ENCODE measurements around the gene PCYT1B. TPM values are rescaled to one million over a fixed set of nuclear protein-coding genes. Genes with fewer than 3 reads are reported as not detected.

Gene PCYT1B
- total and polyA plus RNA-seq, 2 of the 13 experiments (the other 11 are each of a cell fraction or from before 2014, with no cell fraction given), result 6.1 to 9.2 TPM

DNA sequence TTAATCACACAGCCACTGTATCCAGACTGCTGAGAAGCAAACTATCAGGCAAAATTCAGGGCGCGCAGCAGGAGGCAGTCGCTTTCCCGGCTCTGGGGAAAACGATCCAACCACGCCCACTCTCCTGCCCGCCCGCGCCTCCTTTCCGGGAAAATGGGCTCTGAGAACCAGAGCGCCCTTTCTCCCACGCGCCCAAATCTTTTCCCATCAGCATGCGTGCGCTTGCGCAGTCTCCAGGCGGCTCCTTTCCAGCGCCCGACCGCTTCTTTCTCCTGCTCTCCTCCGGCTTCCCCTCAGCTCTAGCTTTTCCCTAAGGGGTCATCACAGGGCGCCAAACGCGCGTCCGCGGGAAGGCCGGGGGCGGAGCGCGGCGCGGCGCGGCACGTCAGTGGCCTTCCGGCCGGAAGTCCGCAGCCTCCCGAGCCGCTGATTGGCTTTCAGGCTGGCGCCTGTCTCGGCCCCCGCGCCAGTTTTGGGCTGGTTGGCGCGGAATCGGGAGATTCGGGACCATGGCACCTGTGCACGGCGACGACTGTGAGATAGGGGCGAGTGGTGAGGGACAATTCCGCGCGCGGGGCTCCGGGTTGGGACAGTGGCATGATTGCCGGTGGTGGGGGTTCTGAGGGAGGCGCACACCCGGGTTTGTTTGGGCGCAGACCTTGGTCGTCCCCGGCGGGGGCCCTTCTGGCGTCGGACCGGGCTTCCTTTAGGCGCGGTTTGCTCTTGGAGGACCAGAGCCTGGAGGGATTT, 46.5 kb upstream of the PCYT1B start, which contains the start of gene POLA1 (continued):
- TF ChIP-seq, protein P1, sequence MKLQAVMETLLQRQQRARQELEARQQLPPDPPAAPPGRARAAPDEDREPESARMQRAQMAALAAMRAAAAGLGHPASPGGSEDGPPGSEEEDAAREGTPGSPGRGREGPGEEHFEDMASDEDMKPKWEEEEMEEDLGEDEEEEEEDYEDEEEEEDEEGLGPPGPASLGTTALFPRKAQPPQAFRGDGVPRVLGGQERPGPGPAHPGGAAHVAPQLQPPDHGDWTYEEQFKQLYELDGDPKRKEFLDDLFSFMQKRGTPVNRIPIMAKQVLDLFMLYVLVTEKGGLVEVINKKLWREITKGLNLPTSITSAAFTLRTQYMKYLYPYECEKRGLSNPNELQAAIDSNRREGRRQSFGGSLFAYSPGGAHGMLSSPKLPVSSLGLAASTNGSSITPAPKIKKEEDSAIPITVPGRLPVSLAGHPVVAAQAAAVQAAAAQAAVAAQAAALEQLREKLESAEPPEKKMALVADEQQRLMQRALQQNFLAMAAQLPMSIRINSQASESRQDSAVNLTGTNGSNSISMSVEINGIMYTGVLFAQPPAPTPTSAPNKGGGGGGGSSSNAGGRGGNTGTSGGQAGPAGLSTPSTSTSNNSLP (IDR thresholded peaks at IDR 0.05; ENCODE audit: low read depth, low read length), result no peak; the same call in 1 of the 2 replicates
- TF ChIP-seq SKI (IDR thresholded peaks at IDR 0.05; ENCODE audit: partially characterized antibody) (no peak), POLR2AphosphoS2 (IDR thresholded peaks at IDR 0.05; ENCODE audit: low read depth, low read length) (no peak), ARID2 (CRISPR knock-in tag; IDR thresholded peaks at IDR 0.05; ENCODE audit: borderline replicate concordance) (no peak), ZNF136 (CRISPR knock-in tag; IDR thresholded peaks at IDR 0.05; ENCODE audit: low read depth) (0 out of 2 replicates have a peak, but pooled peaks have one; percentile 75), ZNF33A (CRISPR knock-in tag; IDR thresholded peaks at IDR 0.05; ENCODE audit: borderline replicate concordance) (no peak), ZFP37 (CRISPR knock-in tag; IDR thresholded peaks at IDR 0.05; ENCODE audit: borderline replicate concordance) (no peak), BRD4 (CRISPR knock-in tag; IDR thresholded peaks at IDR 0.05) (no peak), KLF9 (CRISPR knock-in tag; IDR thresholded peaks at IDR 0.05; ENCODE audit: low read depth) (peak; percentile 82; the same call in 1 of the 2 replicates), ZNF180 (CRISPR knock-in tag; IDR thresholded peaks at IDR 0.05; ENCODE audit: borderline replicate concordance, low read depth) (no peak), AGO1 (IDR thresholded peaks at IDR 0.05; ENCODE audit: low read depth, low read length, poor library complexity, severe bottlenecking) (no peak), HES4 (CRISPR knock-in tag; IDR thresholded peaks at IDR 0.05; ENCODE audit: borderline replicate concordance) (no peak; the same call in 1 of the 2 replicates)
- TF ChIP-seq, protein P2, sequence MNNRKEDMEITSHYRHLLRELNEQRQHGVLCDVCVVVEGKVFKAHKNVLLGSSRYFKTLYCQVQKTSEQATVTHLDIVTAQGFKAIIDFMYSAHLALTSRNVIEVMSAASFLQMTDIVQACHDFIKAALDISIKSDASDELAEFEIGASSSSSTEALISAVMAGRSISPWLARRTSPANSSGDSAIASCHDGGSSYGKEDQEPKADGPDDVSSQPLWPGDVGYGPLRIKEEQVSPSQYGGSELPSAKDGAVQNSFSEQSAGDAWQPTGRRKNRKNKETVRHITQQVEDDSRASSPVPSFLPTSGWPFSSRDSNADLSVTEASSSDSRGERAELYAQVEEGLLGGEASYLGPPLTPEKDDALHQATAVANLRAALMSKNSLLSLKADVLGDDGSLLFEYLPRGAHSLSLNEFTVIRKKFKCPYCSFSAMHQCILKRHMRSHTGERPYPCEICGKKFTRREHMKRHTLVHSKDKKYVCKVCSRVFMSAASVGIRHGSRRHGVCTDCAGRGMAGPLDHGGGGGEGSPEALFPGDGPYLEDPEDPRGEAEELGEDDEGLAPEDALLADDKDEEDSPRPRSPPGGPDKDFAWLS (CRISPR knock-in tag; IDR thresholded peaks at IDR 0.05; ENCODE audit: borderline replicate concordance), result no peak
- TF ChIP-seq, protein P3, sequence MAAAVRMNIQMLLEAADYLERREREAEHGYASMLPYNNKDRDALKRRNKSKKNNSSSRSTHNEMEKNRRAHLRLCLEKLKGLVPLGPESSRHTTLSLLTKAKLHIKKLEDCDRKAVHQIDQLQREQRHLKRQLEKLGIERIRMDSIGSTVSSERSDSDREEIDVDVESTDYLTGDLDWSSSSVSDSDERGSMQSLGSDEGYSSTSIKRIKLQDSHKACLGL (CRISPR knock-in tag; IDR thresholded peaks at IDR 0.05), result 0 out of 2 replicates have a peak, but pooled peaks have one; percentile 27
- TF ChIP-seq, protein P4, sequence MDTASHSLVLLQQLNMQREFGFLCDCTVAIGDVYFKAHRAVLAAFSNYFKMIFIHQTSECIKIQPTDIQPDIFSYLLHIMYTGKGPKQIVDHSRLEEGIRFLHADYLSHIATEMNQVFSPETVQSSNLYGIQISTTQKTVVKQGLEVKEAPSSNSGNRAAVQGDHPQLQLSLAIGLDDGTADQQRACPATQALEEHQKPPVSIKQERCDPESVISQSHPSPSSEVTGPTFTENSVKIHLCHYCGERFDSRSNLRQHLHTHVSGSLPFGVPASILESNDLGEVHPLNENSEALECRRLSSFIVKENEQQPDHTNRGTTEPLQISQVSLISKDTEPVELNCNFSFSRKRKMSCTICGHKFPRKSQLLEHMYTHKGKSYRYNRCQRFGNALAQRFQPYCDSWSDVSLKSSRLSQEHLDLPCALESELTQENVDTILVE (CRISPR knock-in tag; IDR thresholded peaks at IDR 0.05), result no peak
- TF ChIP-seq, protein P5, sequence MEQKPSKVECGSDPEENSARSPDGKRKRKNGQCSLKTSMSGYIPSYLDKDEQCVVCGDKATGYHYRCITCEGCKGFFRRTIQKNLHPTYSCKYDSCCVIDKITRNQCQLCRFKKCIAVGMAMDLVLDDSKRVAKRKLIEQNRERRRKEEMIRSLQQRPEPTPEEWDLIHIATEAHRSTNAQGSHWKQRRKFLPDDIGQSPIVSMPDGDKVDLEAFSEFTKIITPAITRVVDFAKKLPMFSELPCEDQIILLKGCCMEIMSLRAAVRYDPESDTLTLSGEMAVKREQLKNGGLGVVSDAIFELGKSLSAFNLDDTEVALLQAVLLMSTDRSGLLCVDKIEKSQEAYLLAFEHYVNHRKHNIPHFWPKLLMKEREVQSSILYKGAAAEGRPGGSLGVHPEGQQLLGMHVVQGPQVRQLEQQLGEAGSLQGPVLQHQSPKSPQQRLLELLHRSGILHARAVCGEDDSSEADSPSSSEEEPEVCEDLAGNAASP (CRISPR knock-in tag; IDR thresholded peaks at IDR 0.05; ENCODE audit: borderline replicate concordance), result peak; percentile 60; the same call in 1 of the 2 replicates

Measured in HepG2 (cell line).